DMS153 (cell line): ENCODE measurements around the gene TTLL11.

Source experiments
- DNase-seq: peaks from one replicate; lab custom pipeline; 2025; lab: John Stamatoyannopoulos, UW

The TTLL11 gene

GRCh38 chr9:121880343-121880898 lies 212.7 kb downstream of the TTLL11 start:
- DNase-seq, result no peak

- no peak for DNase-seq
Observed at GRCh38 chr9:121878271-121878822, 214.8 kb downstream of the TTLL11 start.

- no peak for DNase-seq
Observed at GRCh38 chr9:121876658-121877271, 216.3 kb downstream of the TTLL11 start.

GRCh38 chr9:121876255-121876654 lies 216.9 kb downstream of the TTLL11 start:
- DNase-seq, result no peak

GRCh38 chr9:121874524-121874923 lies 218.6 kb downstream of the TTLL11 start:
- DNase-seq, result no peak

GRCh38 chr9:121871431-121872025 lies 221.6 kb downstream of the TTLL11 start:
- no peak for DNase-seq

- DNase-seq, result no peak
Observed at GRCh38 chr9:121870271-121870670, 222.8 kb downstream of the TTLL11 start.

GRCh38 chr9:121868626-121869025 lies 224.5 kb downstream of the TTLL11 start:
- DNase-seq, result no peak

- no peak for DNase-seq
Observed at GRCh38 chr9:121866927-121867326, 226.2 kb downstream of the TTLL11 start.

- no peak for DNase-seq
Observed at GRCh38 chr9:121865884-121866283, 227.2 kb downstream of the TTLL11 start.

GRCh38 chr9:121865060-121865459 lies 228.0 kb downstream of the TTLL11 start:
- no peak for DNase-seq

GRCh38 chr9:121863955-121864354 lies 229.2 kb downstream of the TTLL11 start:
- DNase-seq, result no peak

GRCh38 chr9:121862371-121863332 lies 230.5 kb downstream of the TTLL11 start:
- no peak for DNase-seq

- DNase-seq, result no peak
Observed at GRCh38 chr9:121861501-121862180, 231.5 kb downstream of the TTLL11 start.

- no peak for DNase-seq
Observed at GRCh38 chr9:121860744-121861143, 232.4 kb downstream of the TTLL11 start.

GRCh38 chr9:121860213-121860612 lies 232.9 kb downstream of the TTLL11 start:
- peak; percentile 20 for DNase-seq

- no peak for DNase-seq
Observed at GRCh38 chr9:121859646-121860045, 233.5 kb downstream of the TTLL11 start.

- no peak for DNase-seq
Observed at GRCh38 chr9:121858788-121859187, 234.3 kb downstream of the TTLL11 start.

- DNase-seq, result peak; percentile 47
Observed at GRCh38 chr9:121857928-121858327, 235.2 kb downstream of the TTLL11 start.

GRCh38 chr9:121855476-121855875 lies 237.6 kb downstream of the TTLL11 start:
- DNase-seq, result no peak

GRCh38 chr9:121853617-121854395 lies 239.3 kb downstream of the TTLL11 start:
- no peak for DNase-seq
